ENCODE data around the gene HELLS. TPM values are rescaled to one million over a fixed set of nuclear protein-coding genes. Genes with fewer than 3 reads are reported as not detected.

Gene HELLS
- total RNA-seq, 1 donor from 2014 or later = 314 TPM

DNA sequence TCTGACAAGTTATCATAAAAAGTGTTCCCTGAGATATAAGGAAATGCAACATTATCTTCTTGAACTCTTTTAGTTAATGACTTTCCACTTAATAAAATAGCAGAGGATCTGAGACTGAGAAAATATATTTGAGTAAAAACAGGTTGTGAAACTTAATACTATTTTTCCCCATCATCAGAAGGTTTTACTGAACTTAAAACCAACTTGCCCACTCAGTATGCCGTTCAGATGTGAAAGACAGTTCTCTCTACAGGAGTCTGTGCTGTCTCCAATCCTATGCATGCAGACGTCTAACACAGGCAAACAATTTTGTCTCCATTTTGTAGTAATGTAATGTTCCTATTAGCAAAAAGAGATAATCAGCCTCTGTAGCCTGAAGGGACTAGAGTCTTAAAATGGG lies 99.7 kb downstream of the HELLS start:
- H3K36me3 Mint-ChIP-seq = no peaks in the 10 kb centered on the region
- Histone ChIP-seq H3K27ac (no peak overlapping the region), H2AFZ (replicated peaks) (no peak overlapping the region), H3K4me1 (no peaks in the 10 kb centered on the region), H3K9ac (no peak overlapping the region), H3K27me3 (no peaks in the 10 kb centered on the region), H4K20me1 (ENCODE audit: low read depth) (no peaks in the 10 kb centered on the region), H3K79me2 (ENCODE audit: low read depth) (no peaks in the 10 kb centered on the region), H3K4me2 (no peak overlapping the region), H3K36me3 (no peaks in the 10 kb centered on the region), H3K9me3 (ENCODE audit: low read depth) (no peaks in the 10 kb centered on the region), H3K4me3 (no peak overlapping the region), H3F3A (ENCODE audit: low read depth) (no peaks in the 10 kb centered on the region)
- no peak for DNase-seq (ENCODE audit: low spot score)
- TF ChIP-seq EZH2 (IDR thresholded peaks at IDR 0.05) (no peak), EZH2phosphoT487 (IDR thresholded peaks at IDR 0.05) (no peak)
- TF ChIP-seq, protein P1, sequence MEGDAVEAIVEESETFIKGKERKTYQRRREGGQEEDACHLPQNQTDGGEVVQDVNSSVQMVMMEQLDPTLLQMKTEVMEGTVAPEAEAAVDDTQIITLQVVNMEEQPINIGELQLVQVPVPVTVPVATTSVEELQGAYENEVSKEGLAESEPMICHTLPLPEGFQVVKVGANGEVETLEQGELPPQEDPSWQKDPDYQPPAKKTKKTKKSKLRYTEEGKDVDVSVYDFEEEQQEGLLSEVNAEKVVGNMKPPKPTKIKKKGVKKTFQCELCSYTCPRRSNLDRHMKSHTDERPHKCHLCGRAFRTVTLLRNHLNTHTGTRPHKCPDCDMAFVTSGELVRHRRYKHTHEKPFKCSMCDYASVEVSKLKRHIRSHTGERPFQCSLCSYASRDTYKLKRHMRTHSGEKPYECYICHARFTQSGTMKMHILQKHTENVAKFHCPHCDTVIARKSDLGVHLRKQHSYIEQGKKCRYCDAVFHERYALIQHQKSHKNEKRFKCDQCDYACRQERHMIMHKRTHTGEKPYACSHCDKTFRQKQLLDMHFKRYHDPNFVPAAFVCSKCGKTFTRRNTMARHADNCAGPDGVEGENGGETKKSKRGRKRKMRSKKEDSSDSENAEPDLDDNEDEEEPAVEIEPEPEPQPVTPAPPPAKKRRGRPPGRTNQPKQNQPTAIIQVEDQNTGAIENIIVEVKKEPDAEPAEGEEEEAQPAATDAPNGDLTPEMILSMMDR (IDR thresholded peaks at IDR 0.05) = no peak
- no peak overlapping the region for H3K4me3 Mint-ChIP-seq
- H3K4me1 Mint-ChIP-seq = no peaks in the 10 kb centered on the region
- no peak overlapping the region for H3K27ac Mint-ChIP-seq
- no peaks in the 10 kb centered on the region for H3K27me3 Mint-ChIP-seq (ENCODE audit: insufficient read depth, low read depth)
- H3K9me3 Mint-ChIP-seq = no peaks in the 10 kb centered on the region

Other genes with a start within 250 kb of the HELLS start
- 31.0 and 49.2 TPM in 2 replicates for gene NOC3L, start 182.8 kb upstream of the HELLS start, total RNA-seq (ENCODE audit: low replicate concordance)
- 6.6 and 6.9 TPM in 2 replicates for gene TBC1D12, start 143.2 kb upstream of the HELLS start, total RNA-seq (ENCODE audit: low replicate concordance)
- gene CYP2C18, start 137.9 kb downstream of the HELLS start, total RNA-seq (ENCODE audit: low replicate concordance) = 0.15 TPM in 1 of 2 replicates, not detected in the other
- gene CYP2C19, start 216.9 kb downstream of the HELLS start, total RNA-seq (ENCODE audit: low replicate concordance) = not detected in 2 replicates

Measured in neural progenitor cell (in vitro differentiated cells).